Astrocyte (in vitro differentiated cells and primary cell): ENCODE measurements around the gene DGKB. TPM values are rescaled to one million over a fixed set of nuclear protein-coding genes. Genes with fewer than 3 reads are reported as not detected.

Experiments
- DNase-seq: peaks from one replicate; pipeline ENCODE4 v3.0.0-alpha.2; 2010; ENCODE audit warnings: low read depth
- FAIRE-seq: peaks from 2 replicates; lab custom pipeline; 2011; peaks lifted over from hg19 to GRCh38; lab: Jason Lieb, UNC
- H2AFZ ChIP-seq: 2 replicates; pipeline ENCODE4 v1.6.0; 2012; ENCODE audit warnings: low read depth, low read length, inconsistent platforms
- H3K27ac ChIP-seq: 2 replicates; pipeline ENCODE4 v1.5.1; 2011; ENCODE audit warnings: low read depth, low read length, inconsistent platforms
- H3K27me3 ChIP-seq: 2 replicates; pipeline ENCODE4 v1.6.0; 2011; ENCODE audit warnings: low read length, inconsistent platforms; ENCODE audit not compliant: insufficient read depth
- H3K36me3 ChIP-seq: 2 replicates; pipeline ENCODE4 v1.5.1; 2011; ENCODE audit warnings: low read length, inconsistent platforms; ENCODE audit not compliant: insufficient read depth
- H3K4me1 ChIP-seq: 2 replicates; pipeline ENCODE4 v1.5.1; 2011; ENCODE audit warnings: low read length, inconsistent platforms; ENCODE audit not compliant: insufficient read depth
- H3K4me2 ChIP-seq: 2 replicates; pipeline ENCODE4 v1.6.0; 2012; ENCODE audit warnings: low read length, inconsistent platforms
- H3K4me3 ChIP-seq: 2 replicates; pipeline ENCODE4 v1.5.1; 2011; ENCODE audit warnings: low read depth, mild to moderate bottlenecking, low read length, inconsistent platforms; ENCODE audit not compliant: insufficient read depth
- H3K79me2 ChIP-seq: 2 replicates; pipeline ENCODE4 v1.6.0; 2012; ENCODE audit warnings: mild to moderate bottlenecking, low read length, inconsistent platforms; ENCODE audit not compliant: insufficient read depth
- H3K9ac ChIP-seq: 2 replicates; pipeline ENCODE4 v1.6.0; 2012; ENCODE audit warnings: mild to moderate bottlenecking, low read length, inconsistent platforms
- H3K9me3 ChIP-seq: 2 replicates; pipeline ENCODE4 v1.5.1; 2012; ENCODE audit warnings: low read depth, mild to moderate bottlenecking, low read length, inconsistent platforms; ENCODE audit not compliant: insufficient read depth
- H4K20me1 ChIP-seq: 2 replicates; pipeline ENCODE4 v1.6.0; 2012; ENCODE audit warnings: low read length, inconsistent platforms; ENCODE audit not compliant: insufficient read depth
- H3K27ac Mint-ChIP-seq: one replicate; pipeline ENCODE4 v1.8.0; 2021; ENCODE audit warnings: mild to moderate bottlenecking, mixed read lengths; ENCODE audit not compliant: unreplicated experiment
- H3K27me3 Mint-ChIP-seq: one replicate; pipeline ENCODE4 v1.8.0; 2021; ENCODE audit warnings: low read depth, mixed read lengths; ENCODE audit not compliant: unreplicated experiment
- H3K36me3 Mint-ChIP-seq: one replicate; pipeline ENCODE4 v1.8.0; 2021; ENCODE audit warnings: low read depth, mixed read lengths; ENCODE audit not compliant: unreplicated experiment
- H3K4me1 Mint-ChIP-seq: one replicate; pipeline ENCODE4 v1.8.0; 2021; ENCODE audit warnings: low read depth, mixed read lengths; ENCODE audit not compliant: unreplicated experiment
- H3K4me3 Mint-ChIP-seq: one replicate; pipeline ENCODE4 v1.8.0; 2021; ENCODE audit warnings: mild to moderate bottlenecking, moderate library complexity, mixed read lengths; ENCODE audit not compliant: unreplicated experiment
- H3K9me3 Mint-ChIP-seq: one replicate; pipeline ENCODE4 v1.8.0; 2021; ENCODE audit warnings: mild to moderate bottlenecking, mixed read lengths; ENCODE audit not compliant: unreplicated experiment
- CTCF ChIP-seq: IDR thresholded peaks from 2 replicates; pipeline ENCODE4 v1.5.1; 2011; ENCODE audit warnings: low read depth, mild to moderate bottlenecking, inconsistent platforms, low read length, moderate library complexity; ENCODE audit not compliant: insufficient read depth
- EZH2 ChIP-seq: IDR thresholded peaks from 2 replicates; pipeline ENCODE4 v1.6.1; 2012; ENCODE audit warnings: mild to moderate bottlenecking, low read length, inconsistent platforms; ENCODE audit not compliant: insufficient read depth
- total RNA-seq: library from RNA; stranded (reverse); gene quantifications from 2 replicates; pipeline ENCODE4 v1.2.1, GENCODE V29; 2021

DGKB gene
- total RNA-seq, 1 donor from 2014 or later: 0.39 TPM

GRCh38 chr7:14842523-14842922 lies 60.0 kb downstream of the DGKB start:
- Histone ChIP-seq H3K9ac (no peak overlapping the region), H3K4me1 (peaks cover 9% of the 10 kb centered on the region), H3K79me2 (no peaks in the 10 kb centered on the region), H3K27ac (no peak overlapping the region), H4K20me1 (no peaks in the 10 kb centered on the region), H3K9me3 (no peaks in the 10 kb centered on the region), H3K4me3 (no peak overlapping the region), H2AFZ (no peak overlapping the region), H3K36me3 (no peaks in the 10 kb centered on the region), H3K27me3 (no peaks in the 10 kb centered on the region), H3K4me2 (no peak overlapping the region)
- DNase-seq (no peak), FAIRE-seq (no peak)
- no peak overlapping the region for H3K4me3 Mint-ChIP-seq
- no peak overlapping the region for H3K27ac Mint-ChIP-seq
- H3K36me3 Mint-ChIP-seq: no peaks in the 10 kb centered on the region
- TF ChIP-seq EZH2 (no peak), CTCF (no peak)
- H3K27me3 Mint-ChIP-seq: no peaks in the 10 kb centered on the region
- H3K9me3 Mint-ChIP-seq: no peaks in the 10 kb centered on the region
- H3K4me1 Mint-ChIP-seq: peaks cover 12% of the 10 kb centered on the region

- no peak for TF ChIP-seq EZH2
- no peak for TF ChIP-seq CTCF
- no peak overlapping the region for H3K4me3 ChIP-seq
- Mint-ChIP-seq H3K27ac (no peak overlapping the region), H3K4me3 (no peak overlapping the region), H3K27me3 (no peaks in the 10 kb centered on the region), H3K4me1 (peaks cover 13% of the 10 kb centered on the region), H3K36me3 (no peaks in the 10 kb centered on the region), H3K9me3 (no peaks in the 10 kb centered on the region)
- peaks cover 13% of the 10 kb centered on the region for H3K4me1 ChIP-seq
- no peak overlapping the region for H3K4me2 ChIP-seq
- no peak overlapping the region for H3K9ac ChIP-seq
- H3K36me3 ChIP-seq: no peaks in the 10 kb centered on the region
- no peaks in the 10 kb centered on the region for H3K9me3 ChIP-seq
- H3K27ac ChIP-seq: no peak overlapping the region
- H2AFZ ChIP-seq: no peak overlapping the region
- FAIRE-seq: no peak
- H3K27me3 ChIP-seq: no peaks in the 10 kb centered on the region
- H3K79me2 ChIP-seq: no peaks in the 10 kb centered on the region
- DNase-seq: no peak
- H4K20me1 ChIP-seq: no peaks in the 10 kb centered on the region
Measured at GRCh38 chr7:14841869-14842268, 60.7 kb downstream of the DGKB start.

- FAIRE-seq: no peak
- no peak overlapping the region for H3K4me2 ChIP-seq
- DNase-seq: no peak
- H3K9ac ChIP-seq: no peak overlapping the region
- no peaks in the 10 kb centered on the region for H3K36me3 ChIP-seq
- Mint-ChIP-seq H3K36me3 (no peaks in the 10 kb centered on the region), H3K4me3 (no peak overlapping the region), H3K27me3 (no peaks in the 10 kb centered on the region), H3K27ac (no peak overlapping the region), H3K9me3 (no peaks in the 10 kb centered on the region), H3K4me1 (peaks cover 18% of the 10 kb centered on the region)
- no peaks in the 10 kb centered on the region for H3K27me3 ChIP-seq
- peaks cover 15% of the 10 kb centered on the region for H3K4me1 ChIP-seq
- no peaks in the 10 kb centered on the region for H4K20me1 ChIP-seq
- no peak for TF ChIP-seq EZH2
- no peak for TF ChIP-seq CTCF
- H3K79me2 ChIP-seq: no peaks in the 10 kb centered on the region
- no peak overlapping the region for H2AFZ ChIP-seq
- no peak overlapping the region for H3K27ac ChIP-seq
- no peaks in the 10 kb centered on the region for H3K9me3 ChIP-seq
- no peak overlapping the region for H3K4me3 ChIP-seq
Measured at GRCh38 chr7:14841086-14841485, 61.5 kb downstream of the DGKB start.
